H1 (cell line): Measurements from ENCODE around the gene LRG1. TPM values are rescaled to one million over a fixed set of nuclear protein-coding genes. Genes with fewer than 3 reads are reported as not detected.

ENCODE experiments used
- CTCF ChIA-PET: fragments of 300-600 bp; sonication (Branson Sonifier 250); formaldehyde crosslinking; loops from one replicate; lab custom pipeline; 2021; ENCODE audit not compliant: partially characterized antibody; lab: Charles Lee
- POLR2A ChIA-PET: fragments of 300-600 bp; sonication (Branson Sonifier 250); formaldehyde crosslinking; loops from one replicate; lab custom pipeline; 2021; ENCODE audit warnings: inconsistent platforms; ENCODE audit not compliant: partially characterized antibody; lab: Charles Lee
- DNase-seq, 2 experiments: peaks; one replicate each; pipeline versions ENCODE4 v3.0.0 to v3.0.0-alpha.2; 2010 to 2022; ENCODE audit warnings: low spot score in 2 of 2, low read depth in 1 of 2, mixed read lengths in 1 of 2
- FAIRE-seq: peaks from 2 replicates; lab custom pipeline; 2011; peaks lifted over from hg19 to GRCh38; lab: Jason Lieb, UNC
- H2AFZ ChIP-seq: 2 replicates; pipeline ENCODE4 v1.8.1; 2012; ENCODE audit warnings: low read length, inconsistent platforms
- H2AK5ac ChIP-seq: 2 replicates; pipeline ENCODE4 v1.6.1; 2013; ENCODE audit warnings: low read depth, low read length
- H2BK120ac ChIP-seq: replicated peaks from 2 replicates; pipeline ENCODE3; 2013; ENCODE audit warnings: low read depth, low read length, inconsistent platforms
- H2BK12ac ChIP-seq: 2 replicates; pipeline ENCODE4 v1.6.1; 2013; ENCODE audit warnings: low read depth, low read length
- H2BK15ac ChIP-seq: 2 replicates; pipeline ENCODE4 v1.6.1; 2013; ENCODE audit warnings: low read length
- H2BK20ac ChIP-seq: 2 replicates; pipeline ENCODE4 v1.6.1; 2013; ENCODE audit warnings: low read length
- H2BK5ac ChIP-seq: 2 replicates; pipeline ENCODE4 v1.6.1; 2013; ENCODE audit warnings: low read depth, low read length
- H3K14ac ChIP-seq: 2 replicates; pipeline ENCODE4 v1.6.1; 2013; ENCODE audit warnings: inconsistent platforms; ENCODE audit not compliant: insufficient read length
- H3K18ac ChIP-seq: 2 replicates; pipeline ENCODE4 v1.6.1; 2013; ENCODE audit warnings: low read length; ENCODE audit errors: extremely low read depth
- H3K23ac ChIP-seq: 2 replicates; pipeline ENCODE4 v1.6.1; 2013; ENCODE audit warnings: inconsistent platforms; ENCODE audit not compliant: insufficient read length
- H3K23me2 ChIP-seq: 2 replicates; pipeline ENCODE4 v1.6.1; 2013; ENCODE audit warnings: low read depth, low read length
- H3K27ac ChIP-seq: 2 replicates; pipeline ENCODE4 v1.6.1; 2011; ENCODE audit warnings: low read depth, low read length, inconsistent platforms
- H3K27me3 ChIP-seq, 4 experiments: replicated peaks in 1 of 4; 1 replicate in 1 of 4; 2 replicates in 3 of 4; pipeline versions ENCODE4 v1.6.1 to v1.8.1; 2011 to 2013; ENCODE audit warnings: low read length in 3 of 4, mild to moderate bottlenecking in 3 of 4, inconsistent platforms in 2 of 4, mixed read lengths in 2 of 4, moderate library complexity in 1 of 4; ENCODE audit not compliant: control insufficient read depth in 3 of 4, insufficient read depth in 3 of 4; ENCODE audit errors: extremely low read depth in 1 of 4
- H3K36me3 ChIP-seq, 4 experiments: 2 replicates each; pipeline versions ENCODE4 v1.6.1 to v1.8.1; 2011 to 2013; ENCODE audit warnings: mild to moderate bottlenecking in 4 of 4, low read length in 3 of 4, moderate library complexity in 2 of 4, control low read depth in 1 of 4, inconsistent platforms in 1 of 4; ENCODE audit not compliant: insufficient read depth in 4 of 4, control insufficient read depth in 2 of 4
- H3K4ac ChIP-seq: replicated peaks from 2 replicates; pipeline ENCODE3; 2013; ENCODE audit warnings: low read length, low read depth, mixed read lengths, inconsistent platforms; ENCODE audit not compliant: insufficient read length
- H3K4me1 ChIP-seq, 4 experiments: replicated peaks in 1 of 4; 1 replicate in 1 of 4; 2 replicates in 3 of 4; pipeline versions ENCODE4 v1.6.1 to v1.8.1; 2011 to 2013; ENCODE audit warnings: low read length in 3 of 4, inconsistent platforms in 2 of 4, mixed read lengths in 1 of 4; ENCODE audit not compliant: insufficient read depth in 4 of 4, control insufficient read depth in 3 of 4
- H3K4me2 ChIP-seq, 2 experiments: 2 replicates each; pipeline versions ENCODE4 v1.6.1 to v1.8.1; 2011 to 2013; ENCODE audit warnings: low read depth in 2 of 2, low read length in 2 of 2, control low read depth in 1 of 2, inconsistent platforms in 1 of 2, mild to moderate bottlenecking in 1 of 2; ENCODE audit not compliant: insufficient read depth in 1 of 2
- H3K4me3 ChIP-seq, 4 experiments: fragments of 200-600, 300-600 bp in 1 of 4; sonication (generic), shearing (Covaris generic), sonication (Bioruptor Twin) in 1 of 4; 2 replicates each; pipeline versions ENCODE4 v1.5.1 to v1.8.1; 2011 to 2016; ENCODE audit warnings: low read length in 4 of 4, low read depth in 3 of 4, control low read depth in 2 of 4, inconsistent platforms in 2 of 4, mild to moderate bottlenecking in 2 of 4, mixed read lengths in 1 of 4, moderate library complexity in 1 of 4; ENCODE audit not compliant: insufficient read depth in 2 of 4; ENCODE audit errors: extremely low read depth in 1 of 4
- H3K56ac ChIP-seq: replicated peaks from 2 replicates; pipeline ENCODE3; 2013; ENCODE audit warnings: low read depth, mild to moderate bottlenecking, mixed read lengths, low read length, inconsistent platforms; ENCODE audit not compliant: insufficient read length
- H3K79me1 ChIP-seq: 2 replicates; pipeline ENCODE4 v1.6.1; 2013; ENCODE audit warnings: low read depth, low read length, control low read depth
- H3K79me2 ChIP-seq, 2 experiments: 2 replicates each; pipeline versions ENCODE4 v1.6.1 to v1.8.1; 2012 to 2013; ENCODE audit warnings: low read length in 2 of 2, mild to moderate bottlenecking in 2 of 2, inconsistent platforms in 1 of 2; ENCODE audit not compliant: insufficient read depth in 2 of 2, control insufficient read depth in 1 of 2
- H3K9ac ChIP-seq, 4 experiments: replicated peaks in 1 of 4; 1 replicate in 1 of 4; 2 replicates in 3 of 4; pipeline versions ENCODE4 v1.6.1 to v1.8.1; 2011 to 2013; ENCODE audit warnings: low read depth in 3 of 4, low read length in 3 of 4, control low read depth in 2 of 4, mild to moderate bottlenecking in 2 of 4, moderate library complexity in 2 of 4, inconsistent platforms in 1 of 4; ENCODE audit errors: extremely low read depth in 1 of 4
- H3K9me3 ChIP-seq, 2 experiments: 2 replicates each; pipeline versions ENCODE4 v1.6.1 to v1.8.1; 2012 to 2013; ENCODE audit warnings: mild to moderate bottlenecking in 2 of 2, moderate library complexity in 2 of 2, control low read depth in 1 of 2, inconsistent platforms in 1 of 2, low read depth in 1 of 2, low read length in 1 of 2, mixed read lengths in 1 of 2; ENCODE audit not compliant: insufficient read depth in 2 of 2
- H4K20me1 ChIP-seq, 2 experiments: replicated peaks in 1 of 2; 2 replicates each; pipeline versions ENCODE3 to v1.8.1; 2011 to 2013; ENCODE audit warnings: inconsistent platforms in 2 of 2, low read length in 2 of 2, mild to moderate bottlenecking in 1 of 2; ENCODE audit not compliant: insufficient read depth in 2 of 2, control insufficient read depth in 1 of 2
- H4K5ac ChIP-seq: 2 replicates; pipeline ENCODE4 v1.6.1; 2013; ENCODE audit warnings: low read length, low read depth, mixed read lengths, inconsistent platforms; ENCODE audit not compliant: insufficient read length
- H4K8ac ChIP-seq: 2 replicates; pipeline ENCODE4 v1.8.0; 2013; ENCODE audit warnings: mild to moderate bottlenecking, moderate library complexity, low read length, inconsistent platforms; ENCODE audit not compliant: insufficient read depth; ENCODE audit errors: extremely low read depth
- H4K91ac ChIP-seq: replicated peaks from 2 replicates; pipeline ENCODE3; 2013; ENCODE audit warnings: low read length, mixed read lengths, inconsistent platforms; ENCODE audit not compliant: insufficient read length
- POLR2AphosphoS5 ChIP-seq: IDR thresholded peaks from 2 replicates; pipeline ENCODE4 v1.6.1; 2011; ENCODE audit warnings: low read depth, low read length
- RFX5 ChIP-seq: IDR thresholded peaks from 2 replicates; pipeline ENCODE4 v1.6.1; 2011; ENCODE audit warnings: low read depth, low read length, improper control_type of control experiment, borderline replicate concordance
- WGBS, 2 experiments: shearing (Covaris generic) in 1 of 2; methylation state at CpG; one replicate each; pipeline versions ENCODE4 v1.1.6 to v1.1.7; 2013 to 2015; ENCODE audit warnings: low lambda C conversion rate in 2 of 2, mixed read lengths in 2 of 2, inconsistent platforms in 1 of 2, low coverage in 1 of 2, missing lambda C conversion rate in 1 of 2; ENCODE audit not compliant: insufficient replicate concordance in 2 of 2, insufficient coverage in 1 of 2, insufficient read length in 1 of 2; ENCODE audit errors: extremely low coverage in 1 of 2, missing lambda C conversion rate in 1 of 2; 5-methylcytosine and 5-hydroxymethylcytosine counted together
- polyA plus RNA-seq, 7 experiments: library from polyadenylated mRNA; depleted of rRNA in 3 of 7; stranded (reverse) in 5 of 7; unstranded in 2 of 7; fragments of >200 nt in 5 of 7; fragments of 200-250 nt in 2 of 7; gene quantifications; 1 replicate in 5 of 7; 2 replicates in 1 of 7; 4 replicates in 1 of 7; pipeline versions ENCODE4 v1.2.1 to v1.2.3, GENCODE V29; 2011 to 2013; ENCODE audit warnings: missing spikeins in 2 of 7, mixed read lengths in 2 of 7
- total RNA-seq: library from RNA; stranded (reverse); fragmentation: NEBNext Ultra II Directional; extraction: Animal tissue kit (Norgen Biotek cat#: 25700); gene quantifications from 2 replicates; pipeline ENCODE4 v1.2.1, GENCODE V29; 2021

The LRG1 gene
- total and polyA plus RNA-seq, 2 of the 8 experiments (the other 6 are each of a cell fraction or from before 2014, with no cell fraction given), result 0.48 to 0.79 TPM

- Histone ChIP-seq H3K27me3 (peaks cover 0 to 7% (median 7%) of the 10 kb centered on the region in 4 experiments; a peak in 3 of 7 replicates), H2AK5ac (no peak overlapping the region), H2BK120ac (no peak overlapping the region), H2BK12ac (no peak overlapping the region), H4K5ac (no peak overlapping the region), H3K4ac (no peak overlapping the region), H2BK20ac (no peak overlapping the region), H3K4me3 (no peak overlapping the region), H3K4me2 (no peak overlapping the region), H2BK5ac (no peak overlapping the region), H2BK15ac (no peak overlapping the region), H3K23me2 (no peaks in the 10 kb centered on the region), H3K79me2 (no peaks in the 10 kb centered on the region), H4K20me1 (peaks cover 14 to 30% of the 10 kb centered on the region in 2 experiments)
- FAIRE-seq, result no peak
- POLR2A ChIA-PET, result interaction anchor here (1.7 to 3.5 kb wide), 4 partner anchors 10 to 32 kb away, joined by 4 to 19 read pairs (median 14); partner anchors contain the start of genes HDGFL2 and PLIN4
- CTCF ChIA-PET, result interaction anchor here (0.6 to 1.6 kb wide), 5 partner anchors 9 to 27 kb away, joined by 3 to 5 read pairs (median 3); no protein-coding TSS in a partner anchor
- 94% methylated on average over 17 of the region's 23 CpGs; no CpG with 5 or more reads in 1 of the 2 experiments for WGBS, 2 experiments
- no peak for TF ChIP-seq RFX5
- TF ChIP-seq POLR2AphosphoS5, result 0 out of 2 replicates have a peak, but pooled peaks have one; percentile 11
- TF ChIP-seq, all 59 proteins: peak for 1
- Histone ChIP-seq H3K36me3 (peaks cover 3 to 42% (median 9%) of the 10 kb centered on the region in 4 experiments; a peak in 5 of 8 replicates), H4K8ac (no peak overlapping the region), H3K9ac (no peak overlapping the region), H3K18ac (no peak overlapping the region), H3K56ac (no peak overlapping the region), H3K9me3 (no peaks in the 10 kb centered on the region), H3K23ac (no peak overlapping the region), H3K79me1 (peaks cover 2% of the 10 kb centered on the region; the same call in 1 of the 2 replicates), H2AFZ (no peak overlapping the region), H4K91ac (no peak overlapping the region), H3K14ac (no peak overlapping the region), H3K27ac (no peak overlapping the region), H3K4me1 (no peaks in the 10 kb centered on the region)
- no peak for DNase-seq
Measured at GRCh38 chr19:4504297-4504701, 35.5 kb downstream of the LRG1 start.
